ENCODE results near the gene CABLES2.

The CABLES2 gene

GRCh38 chr20:62449951-62450691, 43.0 kb upstream of the CABLES2 start:
- Histone ChIP-seq H4K20me1 (ENCODE audit: insufficient read depth, low read length) (no peaks in the 10 kb centered on the region), H3K9me3 (ENCODE audit: insufficient read depth, low read length) (no peaks in the 10 kb centered on the region), H3K36me3 (replicated peaks; ENCODE audit: low read depth, low read length) (no peaks in the 10 kb centered on the region), H2AFZ (ENCODE audit: low read depth, low read length) (no peak overlapping the region), H3K27me3 (ENCODE audit: low read depth, low read length) (peaks cover 18% of the 10 kb centered on the region), H3K4me3 (ENCODE audit: low read length) (no peak overlapping the region), H3K4me2 (ENCODE audit: low read length) (no peak overlapping the region), H3K9ac (ENCODE audit: low read length) (no peak overlapping the region), H3K4me1 (ENCODE audit: low read length) (no peaks in the 10 kb centered on the region), H3K27ac (ENCODE audit: low read length) (no peak overlapping the region), H3K79me2 (ENCODE audit: low read length) (no peaks in the 10 kb centered on the region)
- TF ChIP-seq CTCF (IDR thresholded peaks at IDR 0.05; ENCODE audit: low read depth, low read length) (no peak), EZH2phosphoT487 (IDR thresholded peaks at IDR 0.05; ENCODE audit: low read depth) (no peak)

- H3K9me3 ChIP-seq (ENCODE audit: insufficient read depth, low read length) = no peaks in the 10 kb centered on the region
- no peaks in the 10 kb centered on the region for H3K79me2 ChIP-seq (ENCODE audit: low read length)
- no peak overlapping the region for H3K9ac ChIP-seq (ENCODE audit: low read length)
- H3K36me3 ChIP-seq (replicated peaks; ENCODE audit: low read depth, low read length) = no peaks in the 10 kb centered on the region
- H3K27me3 ChIP-seq (ENCODE audit: low read depth, low read length) = peaks cover 20% of the 10 kb centered on the region
- no peak overlapping the region for H3K4me3 ChIP-seq (ENCODE audit: low read length)
- H2AFZ ChIP-seq (ENCODE audit: low read depth, low read length) = no peak overlapping the region
- H3K4me2 ChIP-seq (ENCODE audit: low read length) = no peak overlapping the region
- H3K4me1 ChIP-seq (ENCODE audit: low read length) = no peaks in the 10 kb centered on the region
- H4K20me1 ChIP-seq (ENCODE audit: insufficient read depth, low read length) = no peaks in the 10 kb centered on the region
- H3K27ac ChIP-seq (ENCODE audit: low read length) = no peak overlapping the region
- TF ChIP-seq EZH2phosphoT487 (IDR thresholded peaks at IDR 0.05; ENCODE audit: low read depth) (no peak), CTCF (IDR thresholded peaks at IDR 0.05; ENCODE audit: low read depth, low read length) (no peak)
These were observed 41.7 kb upstream of the CABLES2 start for GRCh38 chr20:62448788-62449187.

- H3K27me3 ChIP-seq (ENCODE audit: low read depth, low read length) = peaks cover 17% of the 10 kb centered on the region
- no peak overlapping the region for H2AFZ ChIP-seq (ENCODE audit: low read depth, low read length)
- H3K9ac ChIP-seq (ENCODE audit: low read length) = no peak overlapping the region
- H4K20me1 ChIP-seq (ENCODE audit: insufficient read depth, low read length) = no peaks in the 10 kb centered on the region
- H3K36me3 ChIP-seq (replicated peaks; ENCODE audit: low read depth, low read length) = no peaks in the 10 kb centered on the region
- H3K9me3 ChIP-seq (ENCODE audit: insufficient read depth, low read length) = no peaks in the 10 kb centered on the region
- no peak for TF ChIP-seq CTCF (IDR thresholded peaks at IDR 0.05; ENCODE audit: low read depth, low read length)
- no peak for TF ChIP-seq EZH2phosphoT487 (IDR thresholded peaks at IDR 0.05; ENCODE audit: low read depth)
- H3K4me3 ChIP-seq (ENCODE audit: low read length) = no peak overlapping the region
- no peaks in the 10 kb centered on the region for H3K79me2 ChIP-seq (ENCODE audit: low read length)
- H3K27ac ChIP-seq (ENCODE audit: low read length) = no peak overlapping the region
- H3K4me1 ChIP-seq (ENCODE audit: low read length) = no peaks in the 10 kb centered on the region
- H3K4me2 ChIP-seq (ENCODE audit: low read length) = no peak overlapping the region
These were observed 41.0 kb upstream of the CABLES2 start for GRCh38 chr20:62448038-62448437.

- no peak overlapping the region for H3K4me2 ChIP-seq (ENCODE audit: low read length)
- no peaks in the 10 kb centered on the region for H3K79me2 ChIP-seq (ENCODE audit: low read length)
- H3K36me3 ChIP-seq (replicated peaks; ENCODE audit: low read depth, low read length) = no peaks in the 10 kb centered on the region
- no peaks in the 10 kb centered on the region for H3K9me3 ChIP-seq (ENCODE audit: insufficient read depth, low read length)
- no peaks in the 10 kb centered on the region for H4K20me1 ChIP-seq (ENCODE audit: insufficient read depth, low read length)
- H3K27ac ChIP-seq (ENCODE audit: low read length) = no peak overlapping the region
- TF ChIP-seq CTCF (IDR thresholded peaks at IDR 0.05; ENCODE audit: low read depth, low read length) = no peak
- no peak for TF ChIP-seq EZH2phosphoT487 (IDR thresholded peaks at IDR 0.05; ENCODE audit: low read depth)
- no peaks in the 10 kb centered on the region for H3K4me1 ChIP-seq (ENCODE audit: low read length)
- no peak overlapping the region for H3K4me3 ChIP-seq (ENCODE audit: low read length)
- no peak overlapping the region for H3K9ac ChIP-seq (ENCODE audit: low read length)
- peaks cover 8% of the 10 kb centered on the region; the same call in 1 of the 2 replicates for H3K27me3 ChIP-seq (ENCODE audit: low read depth, low read length)
- H2AFZ ChIP-seq (ENCODE audit: low read depth, low read length) = no peak overlapping the region
These were observed 40.1 kb upstream of the CABLES2 start for GRCh38 chr20:62446888-62447869.
